ENCODE measurements around the gene MAP2.

DNA sequence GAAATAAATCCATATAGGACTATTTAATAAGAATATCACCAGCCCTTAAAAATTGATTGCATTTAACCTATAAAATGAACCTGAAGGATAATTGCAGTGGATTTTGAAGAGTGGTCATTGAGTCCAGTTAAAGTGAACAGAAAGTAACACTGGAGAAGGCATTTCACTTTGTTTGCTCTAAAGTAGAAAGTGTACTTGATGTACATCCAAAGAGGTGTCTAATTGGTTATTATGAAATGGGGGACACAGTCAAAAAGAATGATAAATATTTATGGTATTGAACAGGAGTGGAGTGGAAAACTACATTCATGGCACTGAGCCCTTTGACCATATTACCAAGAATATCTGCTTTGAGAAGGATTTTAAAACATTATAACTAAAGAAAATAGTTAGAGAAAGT, 28.2 kb upstream of the MAP2 start:
- TF ChIP-seq, protein P1, sequence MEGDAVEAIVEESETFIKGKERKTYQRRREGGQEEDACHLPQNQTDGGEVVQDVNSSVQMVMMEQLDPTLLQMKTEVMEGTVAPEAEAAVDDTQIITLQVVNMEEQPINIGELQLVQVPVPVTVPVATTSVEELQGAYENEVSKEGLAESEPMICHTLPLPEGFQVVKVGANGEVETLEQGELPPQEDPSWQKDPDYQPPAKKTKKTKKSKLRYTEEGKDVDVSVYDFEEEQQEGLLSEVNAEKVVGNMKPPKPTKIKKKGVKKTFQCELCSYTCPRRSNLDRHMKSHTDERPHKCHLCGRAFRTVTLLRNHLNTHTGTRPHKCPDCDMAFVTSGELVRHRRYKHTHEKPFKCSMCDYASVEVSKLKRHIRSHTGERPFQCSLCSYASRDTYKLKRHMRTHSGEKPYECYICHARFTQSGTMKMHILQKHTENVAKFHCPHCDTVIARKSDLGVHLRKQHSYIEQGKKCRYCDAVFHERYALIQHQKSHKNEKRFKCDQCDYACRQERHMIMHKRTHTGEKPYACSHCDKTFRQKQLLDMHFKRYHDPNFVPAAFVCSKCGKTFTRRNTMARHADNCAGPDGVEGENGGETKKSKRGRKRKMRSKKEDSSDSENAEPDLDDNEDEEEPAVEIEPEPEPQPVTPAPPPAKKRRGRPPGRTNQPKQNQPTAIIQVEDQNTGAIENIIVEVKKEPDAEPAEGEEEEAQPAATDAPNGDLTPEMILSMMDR (IDR thresholded peaks at IDR 0.05), result no peak
- TF ChIP-seq POLR2A (IDR thresholded peaks at IDR 0.05), result no peak
